DND-41 (cell line): ENCODE results near the gene ZNF574.

ENCODE experiments used
- ATAC-seq: fragments of 200-7000 bp; cut with Tn5 transposase; 3 replicates; pipeline ENCODE4 v1.9.1; 2021; ENCODE audit warnings: low read depth; ENCODE audit not compliant: insufficient read depth
- DNase-seq: peaks from one replicate; pipeline ENCODE4 v3.0.0-alpha.2; 2020
- H2AFZ ChIP-seq: 2 replicates; pipeline ENCODE4 v1.6.0; 2012; ENCODE audit warnings: low read depth, low read length
- H3K27ac ChIP-seq: 2 replicates; pipeline ENCODE4 v1.5.1; 2012; ENCODE audit warnings: low read length, inconsistent platforms
- H3K27me3 ChIP-seq: fragments of 200-600 bp; sonication (generic); 2 replicates; pipeline ENCODE4 v1.6.0; 2012; ENCODE audit warnings: low read length, mild to moderate bottlenecking, inconsistent platforms; ENCODE audit not compliant: insufficient read depth, poor library complexity
- H3K36me3 ChIP-seq: 2 replicates; pipeline ENCODE4 v1.5.1; 2012; ENCODE audit warnings: low read length, inconsistent platforms; ENCODE audit not compliant: insufficient read depth
- H3K4me1 ChIP-seq: 2 replicates; pipeline ENCODE4 v1.5.1; 2012; ENCODE audit warnings: mild to moderate bottlenecking, low read length; ENCODE audit not compliant: insufficient read depth
- H3K4me2 ChIP-seq: 2 replicates; pipeline ENCODE4 v1.6.0; 2012; ENCODE audit warnings: mild to moderate bottlenecking, moderate library complexity, low read length, inconsistent platforms; ENCODE audit not compliant: insufficient read depth
- H3K4me3 ChIP-seq, 2 experiments: fragments of 200-600 bp in 1 of 2; shearing (Covaris generic) in 1 of 2; 2 replicates each; pipeline ENCODE4 v1.5.1; 2012 to 2016; ENCODE audit warnings: inconsistent platforms in 2 of 2, low read length in 2 of 2, mild to moderate bottlenecking in 2 of 2, low read depth in 1 of 2, moderate library complexity in 1 of 2
- H3K79me2 ChIP-seq: 2 replicates; pipeline ENCODE4 v1.6.0; 2012; ENCODE audit warnings: low read length, inconsistent platforms; ENCODE audit not compliant: insufficient read depth
- H3K9ac ChIP-seq: 2 replicates; pipeline ENCODE4 v1.6.0; 2012; ENCODE audit warnings: low read depth, mild to moderate bottlenecking, inconsistent platforms, low read length, moderate library complexity
- H3K9me3 ChIP-seq: 2 replicates; pipeline ENCODE4 v1.5.1; 2012; ENCODE audit warnings: low read length, moderate library complexity, mild to moderate bottlenecking, inconsistent platforms; ENCODE audit not compliant: insufficient read depth, severe bottlenecking
- H4K20me1 ChIP-seq: 2 replicates; pipeline ENCODE4 v1.6.0; 2012; ENCODE audit warnings: low read length; ENCODE audit not compliant: insufficient read depth
- EZH2 ChIP-seq: IDR thresholded peaks from 3 replicates; pipeline ENCODE4 v1.6.1; 2012; ENCODE audit warnings: borderline replicate concordance, low read depth, mild to moderate bottlenecking, moderate library complexity, low read length, inconsistent platforms; ENCODE audit not compliant: severe bottlenecking
- TF ChIP-seq, protein P1 (sequence below): IDR thresholded peaks from 2 replicates; pipeline ENCODE4 v1.5.1; 2012; ENCODE audit warnings: borderline replicate concordance, low read length, moderate library complexity, mild to moderate bottlenecking; ENCODE audit not compliant: poor library complexity, severe bottlenecking; ENCODE audit errors: extremely low read depth

The ZNF574 gene

DNA sequence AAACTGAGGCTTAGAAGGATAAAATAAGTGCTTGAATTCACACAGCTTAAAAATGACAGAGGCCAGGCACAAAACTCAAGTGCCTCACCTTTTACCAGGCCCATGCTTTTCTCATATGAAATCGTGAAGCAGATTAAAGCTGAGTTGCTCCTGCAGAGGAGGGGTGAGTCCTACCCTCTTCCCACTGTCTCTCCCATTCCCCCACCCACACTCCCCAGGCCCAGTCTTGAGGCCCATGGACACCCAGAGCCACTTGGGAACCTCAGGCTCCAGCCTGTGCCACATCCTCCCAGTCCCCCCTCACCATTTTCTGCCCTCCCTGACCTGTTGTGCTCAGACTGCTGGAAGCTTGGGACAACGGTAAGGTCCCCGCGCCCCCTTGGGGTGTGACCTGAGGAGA, 17.5 kb downstream of the ZNF574 start:
- Histone ChIP-seq H3K27ac (no peak overlapping the region), H3K4me1 (peaks cover 8% of the 10 kb centered on the region; the same call in 1 of the 2 replicates), H3K4me3 (no peak overlapping the region), H3K9ac (no peak overlapping the region), H3K4me2 (no peak overlapping the region), H3K79me2 (no peaks in the 10 kb centered on the region), H3K36me3 (no peaks in the 10 kb centered on the region), H2AFZ (no peak overlapping the region), H4K20me1 (no peaks in the 10 kb centered on the region), H3K27me3 (no peaks in the 10 kb centered on the region), H3K9me3 (no peaks in the 10 kb centered on the region)
- no peak for DNase-seq
- ATAC-seq: no peak
- TF ChIP-seq, protein P1, sequence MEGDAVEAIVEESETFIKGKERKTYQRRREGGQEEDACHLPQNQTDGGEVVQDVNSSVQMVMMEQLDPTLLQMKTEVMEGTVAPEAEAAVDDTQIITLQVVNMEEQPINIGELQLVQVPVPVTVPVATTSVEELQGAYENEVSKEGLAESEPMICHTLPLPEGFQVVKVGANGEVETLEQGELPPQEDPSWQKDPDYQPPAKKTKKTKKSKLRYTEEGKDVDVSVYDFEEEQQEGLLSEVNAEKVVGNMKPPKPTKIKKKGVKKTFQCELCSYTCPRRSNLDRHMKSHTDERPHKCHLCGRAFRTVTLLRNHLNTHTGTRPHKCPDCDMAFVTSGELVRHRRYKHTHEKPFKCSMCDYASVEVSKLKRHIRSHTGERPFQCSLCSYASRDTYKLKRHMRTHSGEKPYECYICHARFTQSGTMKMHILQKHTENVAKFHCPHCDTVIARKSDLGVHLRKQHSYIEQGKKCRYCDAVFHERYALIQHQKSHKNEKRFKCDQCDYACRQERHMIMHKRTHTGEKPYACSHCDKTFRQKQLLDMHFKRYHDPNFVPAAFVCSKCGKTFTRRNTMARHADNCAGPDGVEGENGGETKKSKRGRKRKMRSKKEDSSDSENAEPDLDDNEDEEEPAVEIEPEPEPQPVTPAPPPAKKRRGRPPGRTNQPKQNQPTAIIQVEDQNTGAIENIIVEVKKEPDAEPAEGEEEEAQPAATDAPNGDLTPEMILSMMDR: no peak
- no peak for TF ChIP-seq EZH2

DNA sequence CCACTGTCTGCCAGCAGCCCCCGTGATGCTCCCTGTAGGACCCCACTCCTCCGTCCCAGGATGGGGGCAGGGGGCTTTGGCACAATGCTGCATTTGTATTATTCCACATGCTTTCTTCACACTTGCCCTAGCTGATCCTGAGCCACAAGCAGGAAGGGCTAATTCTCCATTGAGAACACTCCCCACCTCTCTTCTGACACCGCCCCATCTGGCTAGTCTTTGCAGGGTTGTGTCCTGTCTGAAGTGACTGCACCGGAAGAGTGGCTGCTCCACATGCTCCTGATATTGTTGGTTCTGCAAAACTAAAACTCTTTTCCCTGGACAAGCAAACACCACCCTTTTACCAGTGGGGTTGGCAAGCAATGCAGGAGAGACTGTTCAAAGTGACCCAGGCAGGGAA, 18.0 kb downstream of the ZNF574 start:
- no peak for ATAC-seq

DNA sequence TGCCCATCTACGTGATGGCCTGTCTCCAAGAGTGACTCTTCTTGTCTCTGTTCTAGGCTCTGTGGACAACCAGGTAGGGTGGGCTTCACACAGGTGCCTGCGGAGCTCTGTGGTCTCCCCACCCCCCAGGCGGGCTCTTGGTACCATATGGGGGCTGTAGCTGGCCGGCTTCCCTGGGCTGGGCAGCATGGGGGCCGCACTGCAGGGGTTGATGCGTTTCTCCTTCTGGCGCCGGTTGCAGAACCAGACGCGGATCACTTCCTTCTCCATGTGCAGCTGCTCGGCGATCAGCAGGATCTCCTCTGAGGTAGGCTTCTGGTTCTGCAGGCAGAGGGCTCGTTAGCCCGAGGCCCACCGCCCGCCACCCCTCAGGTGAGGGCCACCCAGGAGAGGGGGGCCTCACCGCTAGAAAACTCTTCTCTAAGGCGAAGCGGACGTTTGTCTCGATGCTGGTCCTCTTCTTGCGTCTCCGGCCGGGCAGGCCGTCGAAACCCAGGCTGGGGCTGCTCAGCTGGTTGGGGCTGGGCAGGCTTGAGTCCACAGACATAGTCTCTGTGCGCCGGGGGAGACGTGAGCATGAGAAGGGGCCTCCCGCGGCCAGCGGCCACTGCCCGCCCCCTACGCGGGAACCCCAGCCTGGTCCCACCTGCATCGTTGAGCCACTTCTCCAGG, 19.3 kb downstream of the ZNF574 start:
- no peak overlapping the region for H3K9ac ChIP-seq
- H3K4me2 ChIP-seq: no peak overlapping the region

More for the DNA sequence above, 18.0 kb downstream of the ZNF574 start:
- H3K9ac ChIP-seq: no peak overlapping the region
- H3K4me1 ChIP-seq: peaks cover 7% of the 10 kb centered on the region; the same call in 1 of the 2 replicates
- no peaks in the 10 kb centered on the region for H3K27me3 ChIP-seq
- H3K79me2 ChIP-seq: no peaks in the 10 kb centered on the region
- H3K27ac ChIP-seq: no peak overlapping the region
- no peaks in the 10 kb centered on the region for H3K9me3 ChIP-seq
- no peak overlapping the region for H2AFZ ChIP-seq
- no peaks in the 10 kb centered on the region for H4K20me1 ChIP-seq
- TF ChIP-seq, protein P1: no peak
- TF ChIP-seq EZH2: no peak
- DNase-seq: no peak
- H3K4me3 ChIP-seq: no peak overlapping the region
- H3K4me2 ChIP-seq: no peak overlapping the region
- no peaks in the 10 kb centered on the region for H3K36me3 ChIP-seq

More for the DNA sequence above, 19.3 kb downstream of the ZNF574 start:
- TF ChIP-seq EZH2: no peak
- TF ChIP-seq, protein P1: no peak
- no peaks in the 10 kb centered on the region for H3K27me3 ChIP-seq
- H3K79me2 ChIP-seq: no peaks in the 10 kb centered on the region
- H4K20me1 ChIP-seq: no peaks in the 10 kb centered on the region
- no peak overlapping the region for H3K27ac ChIP-seq
- no peak overlapping the region for H2AFZ ChIP-seq
- 0 out of 2 replicates have a peak, but pooled peaks cover 4% of the 10 kb centered on the region for H3K4me1 ChIP-seq
- DNase-seq: no peak
- H3K4me3 ChIP-seq: no peak overlapping the region
- H3K9me3 ChIP-seq: no peaks in the 10 kb centered on the region
- H3K36me3 ChIP-seq: no peaks in the 10 kb centered on the region
- ATAC-seq: no peak
